ENCODE data around the gene DEFB123.

DNA sequence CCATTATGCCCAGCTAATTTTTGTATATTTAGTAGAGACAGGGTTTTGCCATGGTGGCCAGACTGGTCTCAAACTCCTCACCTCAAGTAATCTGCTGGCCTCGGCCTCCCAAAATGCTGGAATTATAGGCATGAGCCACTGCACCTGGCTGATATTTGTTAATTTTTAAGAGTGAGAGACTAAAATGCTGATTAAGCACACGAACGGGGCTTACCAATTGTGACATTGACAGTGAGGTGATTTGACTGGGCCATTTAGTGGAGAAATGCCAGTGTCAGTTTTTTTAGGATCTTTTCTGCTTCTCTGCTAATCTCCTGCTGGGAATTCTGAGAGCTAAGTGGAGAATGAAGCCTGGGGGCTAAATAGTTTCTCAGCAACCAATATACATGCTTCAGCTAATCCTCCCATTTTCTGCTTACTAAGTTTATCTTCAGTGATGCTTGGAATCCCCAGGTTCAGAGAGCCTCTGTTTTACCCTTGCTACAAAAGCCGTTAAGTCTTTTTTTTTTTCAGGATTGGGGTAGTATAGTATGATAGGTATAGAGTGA, 9.8 kb upstream of the DEFB123 start:
- TF ChIP-seq, protein P1, sequence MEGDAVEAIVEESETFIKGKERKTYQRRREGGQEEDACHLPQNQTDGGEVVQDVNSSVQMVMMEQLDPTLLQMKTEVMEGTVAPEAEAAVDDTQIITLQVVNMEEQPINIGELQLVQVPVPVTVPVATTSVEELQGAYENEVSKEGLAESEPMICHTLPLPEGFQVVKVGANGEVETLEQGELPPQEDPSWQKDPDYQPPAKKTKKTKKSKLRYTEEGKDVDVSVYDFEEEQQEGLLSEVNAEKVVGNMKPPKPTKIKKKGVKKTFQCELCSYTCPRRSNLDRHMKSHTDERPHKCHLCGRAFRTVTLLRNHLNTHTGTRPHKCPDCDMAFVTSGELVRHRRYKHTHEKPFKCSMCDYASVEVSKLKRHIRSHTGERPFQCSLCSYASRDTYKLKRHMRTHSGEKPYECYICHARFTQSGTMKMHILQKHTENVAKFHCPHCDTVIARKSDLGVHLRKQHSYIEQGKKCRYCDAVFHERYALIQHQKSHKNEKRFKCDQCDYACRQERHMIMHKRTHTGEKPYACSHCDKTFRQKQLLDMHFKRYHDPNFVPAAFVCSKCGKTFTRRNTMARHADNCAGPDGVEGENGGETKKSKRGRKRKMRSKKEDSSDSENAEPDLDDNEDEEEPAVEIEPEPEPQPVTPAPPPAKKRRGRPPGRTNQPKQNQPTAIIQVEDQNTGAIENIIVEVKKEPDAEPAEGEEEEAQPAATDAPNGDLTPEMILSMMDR (IDR thresholded peaks at IDR 0.05; ENCODE audit: low read depth, low read length, missing input control), result no peak
- TF ChIP-seq GABPA (IDR thresholded peaks at IDR 0.05 in 1 of 2, conservative IDR thresholded peaks at IDR 0.05 in 1 of 2) (no peak), RAD21 (IDR thresholded peaks at IDR 0.05) (no peak), SP1 (IDR thresholded peaks at IDR 0.05) (no peak), HNF4A (conservative IDR thresholded peaks at IDR 0.05) (no peak), ATF3 (IDR thresholded peaks at IDR 0.05) (no peak), JUND (IDR thresholded peaks at IDR 0.05) (no peak), TAF1 (conservative IDR thresholded peaks at IDR 0.05) (no peak)
- TF ChIP-seq, protein P2, sequence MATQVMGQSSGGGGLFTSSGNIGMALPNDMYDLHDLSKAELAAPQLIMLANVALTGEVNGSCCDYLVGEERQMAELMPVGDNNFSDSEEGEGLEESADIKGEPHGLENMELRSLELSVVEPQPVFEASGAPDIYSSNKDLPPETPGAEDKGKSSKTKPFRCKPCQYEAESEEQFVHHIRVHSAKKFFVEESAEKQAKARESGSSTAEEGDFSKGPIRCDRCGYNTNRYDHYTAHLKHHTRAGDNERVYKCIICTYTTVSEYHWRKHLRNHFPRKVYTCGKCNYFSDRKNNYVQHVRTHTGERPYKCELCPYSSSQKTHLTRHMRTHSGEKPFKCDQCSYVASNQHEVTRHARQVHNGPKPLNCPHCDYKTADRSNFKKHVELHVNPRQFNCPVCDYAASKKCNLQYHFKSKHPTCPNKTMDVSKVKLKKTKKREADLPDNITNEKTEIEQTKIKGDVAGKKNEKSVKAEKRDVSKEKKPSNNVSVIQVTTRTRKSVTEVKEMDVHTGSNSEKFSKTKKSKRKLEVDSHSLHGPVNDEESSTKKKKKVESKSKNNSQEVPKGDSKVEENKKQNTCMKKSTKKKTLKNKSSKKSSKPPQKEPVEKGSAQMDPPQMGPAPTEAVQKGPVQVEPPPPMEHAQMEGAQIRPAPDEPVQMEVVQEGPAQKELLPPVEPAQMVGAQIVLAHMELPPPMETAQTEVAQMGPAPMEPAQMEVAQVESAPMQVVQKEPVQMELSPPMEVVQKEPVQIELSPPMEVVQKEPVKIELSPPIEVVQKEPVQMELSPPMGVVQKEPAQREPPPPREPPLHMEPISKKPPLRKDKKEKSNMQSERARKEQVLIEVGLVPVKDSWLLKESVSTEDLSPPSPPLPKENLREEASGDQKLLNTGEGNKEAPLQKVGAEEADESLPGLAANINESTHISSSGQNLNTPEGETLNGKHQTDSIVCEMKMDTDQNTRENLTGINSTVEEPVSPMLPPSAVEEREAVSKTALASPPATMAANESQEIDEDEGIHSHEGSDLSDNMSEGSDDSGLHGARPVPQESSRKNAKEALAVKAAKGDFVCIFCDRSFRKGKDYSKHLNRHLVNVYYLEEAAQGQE (IDR thresholded peaks at IDR 0.05), result no peak
- TF ChIP-seq, protein P3, sequence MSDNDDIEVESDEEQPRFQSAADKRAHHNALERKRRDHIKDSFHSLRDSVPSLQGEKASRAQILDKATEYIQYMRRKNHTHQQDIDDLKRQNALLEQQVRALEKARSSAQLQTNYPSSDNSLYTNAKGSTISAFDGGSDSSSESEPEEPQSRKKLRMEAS (IDR thresholded peaks at IDR 0.05), result no peak
